Endothelial cell of umbilical vein (primary cell): ENCODE measurements around the gene PLXNA4.

Experiments used
- POLR2A ChIP-seq: IDR thresholded peaks from 2 replicates; pipeline ENCODE4 v1.6.1; 2012; ENCODE audit warnings: low read depth, mild to moderate bottlenecking, control low read depth, low read length
- POLR2AphosphoS5 ChIP-seq: IDR thresholded peaks from 2 replicates; pipeline ENCODE4 v1.6.1; 2012; ENCODE audit warnings: low read depth, mild to moderate bottlenecking, control low read depth, low read length, moderate library complexity; ENCODE audit not compliant: insufficient read depth
- TF ChIP-seq, protein P1 (sequence below), 2 donors: IDR thresholded peaks; 1 replicate in 1 of 2; 2 replicates in 1 of 2; pipeline ENCODE4 v1.5.1; 2011; ENCODE audit warnings: low read length in 2 of 2, mild to moderate bottlenecking in 2 of 2, moderate library complexity in 2 of 2, control low read depth in 1 of 2, inconsistent platforms in 1 of 2, low read depth in 1 of 2; ENCODE audit not compliant: insufficient read depth in 1 of 2; ENCODE audit errors: extremely low read depth in 1 of 2

DNA sequence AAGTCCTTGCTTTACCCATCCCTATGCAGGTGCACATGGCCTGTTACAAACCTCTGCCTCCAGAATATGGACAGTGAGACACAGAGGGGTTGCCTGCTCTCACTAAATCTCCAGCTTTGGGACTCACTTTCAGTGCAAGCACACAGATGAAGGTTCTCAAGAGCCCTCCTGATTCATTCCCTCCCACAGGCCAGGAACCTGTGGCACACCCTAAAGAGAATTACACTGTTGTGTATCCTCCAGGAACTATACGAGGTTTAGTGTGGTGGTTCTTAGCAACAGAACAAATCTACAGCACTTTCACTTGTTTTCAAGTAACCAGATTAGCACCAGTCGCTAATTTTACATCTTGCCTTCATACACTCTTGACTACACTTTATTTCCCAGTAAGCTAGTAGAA, 192.3 kb downstream of the PLXNA4 start:
- TF ChIP-seq, protein P1, sequence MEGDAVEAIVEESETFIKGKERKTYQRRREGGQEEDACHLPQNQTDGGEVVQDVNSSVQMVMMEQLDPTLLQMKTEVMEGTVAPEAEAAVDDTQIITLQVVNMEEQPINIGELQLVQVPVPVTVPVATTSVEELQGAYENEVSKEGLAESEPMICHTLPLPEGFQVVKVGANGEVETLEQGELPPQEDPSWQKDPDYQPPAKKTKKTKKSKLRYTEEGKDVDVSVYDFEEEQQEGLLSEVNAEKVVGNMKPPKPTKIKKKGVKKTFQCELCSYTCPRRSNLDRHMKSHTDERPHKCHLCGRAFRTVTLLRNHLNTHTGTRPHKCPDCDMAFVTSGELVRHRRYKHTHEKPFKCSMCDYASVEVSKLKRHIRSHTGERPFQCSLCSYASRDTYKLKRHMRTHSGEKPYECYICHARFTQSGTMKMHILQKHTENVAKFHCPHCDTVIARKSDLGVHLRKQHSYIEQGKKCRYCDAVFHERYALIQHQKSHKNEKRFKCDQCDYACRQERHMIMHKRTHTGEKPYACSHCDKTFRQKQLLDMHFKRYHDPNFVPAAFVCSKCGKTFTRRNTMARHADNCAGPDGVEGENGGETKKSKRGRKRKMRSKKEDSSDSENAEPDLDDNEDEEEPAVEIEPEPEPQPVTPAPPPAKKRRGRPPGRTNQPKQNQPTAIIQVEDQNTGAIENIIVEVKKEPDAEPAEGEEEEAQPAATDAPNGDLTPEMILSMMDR (IDR thresholded peaks at IDR 0.05; ENCODE audit: extremely low read depth in 1 of 2, insufficient read depth in 1 of 2, low read depth in 1 of 2, low read length in 2 of 2), result no peak
- TF ChIP-seq POLR2A (no peak), POLR2AphosphoS5 (no peak)
